ENCODE measurements around the gene SELENOF. TPM values are rescaled to one million over a fixed set of nuclear protein-coding genes. Genes with fewer than 3 reads are reported as not detected.

SELENOF gene
- total and polyA plus RNA-seq, 2 of the 13 experiments (the other 11 are each of a cell fraction or from before 2014, with no cell fraction given), result 133 to 163 TPM

DNA sequence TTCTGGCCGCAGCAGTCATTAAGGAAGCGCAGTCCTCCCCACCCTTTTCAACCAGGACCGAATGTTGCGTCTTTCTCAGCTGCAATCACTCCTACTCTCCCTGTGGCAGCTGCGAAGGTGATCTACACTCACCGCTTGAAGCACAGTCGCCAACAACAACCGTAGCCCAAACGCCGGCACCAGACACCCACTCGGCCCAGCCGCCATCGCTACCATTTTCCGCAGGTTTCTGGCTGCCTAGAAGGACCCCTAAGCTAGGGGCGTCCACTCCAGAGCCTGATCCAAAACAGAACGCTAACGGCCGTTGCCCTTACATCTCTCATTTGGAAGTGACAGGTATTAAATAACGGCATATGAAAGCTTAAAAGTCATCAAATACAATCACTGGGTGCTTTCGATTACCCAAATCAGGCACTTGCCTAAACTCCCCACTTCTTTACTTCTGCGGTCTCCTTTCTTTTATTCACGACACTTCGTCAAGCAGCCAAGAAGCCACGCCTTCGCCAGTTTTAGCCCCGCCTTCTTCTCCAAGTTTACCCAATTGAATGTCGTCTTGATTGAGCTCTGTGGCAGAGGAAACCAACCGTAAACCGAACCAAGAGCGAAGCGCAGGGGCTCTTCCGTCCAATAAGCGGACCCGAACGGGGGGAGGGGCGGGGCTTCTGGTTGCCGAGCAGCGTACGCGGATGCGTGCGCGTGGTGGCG lies at the start of gene SELENOF (continued):
- TF ChIP-seq, protein P1, sequence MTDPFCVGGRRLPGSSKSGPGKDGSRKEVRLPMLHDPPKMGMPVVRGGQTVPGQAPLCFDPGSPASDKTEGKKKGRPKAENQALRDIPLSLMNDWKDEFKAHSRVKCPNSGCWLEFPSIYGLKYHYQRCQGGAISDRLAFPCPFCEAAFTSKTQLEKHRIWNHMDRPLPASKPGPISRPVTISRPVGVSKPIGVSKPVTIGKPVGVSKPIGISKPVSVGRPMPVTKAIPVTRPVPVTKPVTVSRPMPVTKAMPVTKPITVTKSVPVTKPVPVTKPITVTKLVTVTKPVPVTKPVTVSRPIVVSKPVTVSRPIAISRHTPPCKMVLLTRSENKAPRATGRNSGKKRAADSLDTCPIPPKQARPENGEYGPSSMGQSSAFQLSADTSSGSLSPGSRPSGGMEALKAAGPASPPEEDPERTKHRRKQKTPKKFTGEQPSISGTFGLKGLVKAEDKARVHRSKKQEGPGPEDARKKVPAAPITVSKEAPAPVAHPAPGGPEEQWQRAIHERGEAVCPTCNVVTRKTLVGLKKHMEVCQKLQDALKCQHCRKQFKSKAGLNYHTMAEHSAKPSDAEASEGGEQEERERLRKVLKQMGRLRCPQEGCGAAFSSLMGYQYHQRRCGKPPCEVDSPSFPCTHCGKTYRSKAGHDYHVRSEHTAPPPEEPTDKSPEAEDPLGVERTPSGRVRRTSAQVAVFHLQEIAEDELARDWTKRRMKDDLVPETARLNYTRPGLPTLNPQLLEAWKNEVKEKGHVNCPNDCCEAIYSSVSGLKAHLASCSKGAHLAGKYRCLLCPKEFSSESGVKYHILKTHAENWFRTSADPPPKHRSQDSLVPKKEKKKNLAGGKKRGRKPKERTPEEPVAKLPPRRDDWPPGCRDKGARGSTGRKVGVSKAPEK (CRISPR knock-in tag; IDR thresholded peaks at IDR 0.05; ENCODE audit: borderline replicate concordance), result no peak
- 0 out of 2 replicates have a peak, but pooled peaks have one; percentile 26 for TF ChIP-seq ZNF331 (CRISPR knock-in tag; IDR thresholded peaks at IDR 0.05)
- no peak for TF ChIP-seq ARHGAP35 (CRISPR knock-in tag; IDR thresholded peaks at IDR 0.05; ENCODE audit: borderline replicate concordance)
- TF ChIP-seq RBFOX2 (IDR thresholded peaks at IDR 0.05; ENCODE audit: low read depth, low read length), result no peak
- TF ChIP-seq SP5 (CRISPR knock-in tag; IDR thresholded peaks at IDR 0.05; ENCODE audit: borderline replicate concordance, low read depth), result no peak
- TF ChIP-seq SIN3B (IDR thresholded peaks at IDR 0.05; ENCODE audit: low read length), result peak; percentile 59; the same call in 1 of the 2 replicates
- peak; percentile 51; the same call in 1 of the 2 replicates for TF ChIP-seq CCDC6 (CRISPR knock-in tag; IDR thresholded peaks at IDR 0.05)
- no peak; the same call in 1 of the 2 replicates for TF ChIP-seq BRD4 (CRISPR knock-in tag; IDR thresholded peaks at IDR 0.05)
- no peak for TF ChIP-seq ZNF83 (CRISPR knock-in tag; IDR thresholded peaks at IDR 0.05; ENCODE audit: borderline replicate concordance)
- no peak for TF ChIP-seq ZNF589 (CRISPR knock-in tag; conservative IDR thresholded peaks at IDR 0.05)
- TF ChIP-seq MTA1 (CRISPR knock-in tag; IDR thresholded peaks at IDR 0.05; ENCODE audit: borderline replicate concordance), result no peak
- TF ChIP-seq HMG20B (CRISPR knock-in tag; conservative IDR thresholded peaks at IDR 0.05), result no peak
- TF ChIP-seq NFIB (CRISPR knock-in tag; IDR thresholded peaks at IDR 0.05; ENCODE audit: borderline replicate concordance), result no peak
- TF ChIP-seq, protein P2, sequence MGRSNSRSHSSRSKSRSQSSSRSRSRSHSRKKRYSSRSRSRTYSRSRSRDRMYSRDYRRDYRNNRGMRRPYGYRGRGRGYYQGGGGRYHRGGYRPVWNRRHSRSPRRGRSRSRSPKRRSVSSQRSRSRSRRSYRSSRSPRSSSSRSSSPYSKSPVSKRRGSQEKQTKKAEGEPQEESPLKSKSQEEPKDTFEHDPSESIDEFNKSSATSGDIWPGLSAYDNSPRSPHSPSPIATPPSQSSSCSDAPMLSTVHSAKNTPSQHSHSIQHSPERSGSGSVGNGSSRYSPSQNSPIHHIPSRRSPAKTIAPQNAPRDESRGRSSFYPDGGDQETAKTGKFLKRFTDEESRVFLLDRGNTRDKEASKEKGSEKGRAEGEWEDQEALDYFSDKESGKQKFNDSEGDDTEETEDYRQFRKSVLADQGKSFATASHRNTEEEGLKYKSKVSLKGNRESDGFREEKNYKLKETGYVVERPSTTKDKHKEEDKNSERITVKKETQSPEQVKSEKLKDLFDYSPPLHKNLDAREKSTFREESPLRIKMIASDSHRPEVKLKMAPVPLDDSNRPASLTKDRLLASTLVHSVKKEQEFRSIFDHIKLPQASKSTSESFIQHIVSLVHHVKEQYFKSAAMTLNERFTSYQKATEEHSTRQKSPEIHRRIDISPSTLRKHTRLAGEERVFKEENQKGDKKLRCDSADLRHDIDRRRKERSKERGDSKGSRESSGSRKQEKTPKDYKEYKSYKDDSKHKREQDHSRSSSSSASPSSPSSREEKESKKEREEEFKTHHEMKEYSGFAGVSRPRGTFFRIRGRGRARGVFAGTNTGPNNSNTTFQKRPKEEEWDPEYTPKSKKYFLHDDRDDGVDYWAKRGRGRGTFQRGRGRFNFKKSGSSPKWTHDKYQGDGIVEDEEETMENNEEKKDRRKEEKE (IDR thresholded peaks at IDR 0.05), result no peak
- no peak for TF ChIP-seq ZNF879 (CRISPR knock-in tag; IDR thresholded peaks at IDR 0.05)
- TF ChIP-seq, protein P3, sequence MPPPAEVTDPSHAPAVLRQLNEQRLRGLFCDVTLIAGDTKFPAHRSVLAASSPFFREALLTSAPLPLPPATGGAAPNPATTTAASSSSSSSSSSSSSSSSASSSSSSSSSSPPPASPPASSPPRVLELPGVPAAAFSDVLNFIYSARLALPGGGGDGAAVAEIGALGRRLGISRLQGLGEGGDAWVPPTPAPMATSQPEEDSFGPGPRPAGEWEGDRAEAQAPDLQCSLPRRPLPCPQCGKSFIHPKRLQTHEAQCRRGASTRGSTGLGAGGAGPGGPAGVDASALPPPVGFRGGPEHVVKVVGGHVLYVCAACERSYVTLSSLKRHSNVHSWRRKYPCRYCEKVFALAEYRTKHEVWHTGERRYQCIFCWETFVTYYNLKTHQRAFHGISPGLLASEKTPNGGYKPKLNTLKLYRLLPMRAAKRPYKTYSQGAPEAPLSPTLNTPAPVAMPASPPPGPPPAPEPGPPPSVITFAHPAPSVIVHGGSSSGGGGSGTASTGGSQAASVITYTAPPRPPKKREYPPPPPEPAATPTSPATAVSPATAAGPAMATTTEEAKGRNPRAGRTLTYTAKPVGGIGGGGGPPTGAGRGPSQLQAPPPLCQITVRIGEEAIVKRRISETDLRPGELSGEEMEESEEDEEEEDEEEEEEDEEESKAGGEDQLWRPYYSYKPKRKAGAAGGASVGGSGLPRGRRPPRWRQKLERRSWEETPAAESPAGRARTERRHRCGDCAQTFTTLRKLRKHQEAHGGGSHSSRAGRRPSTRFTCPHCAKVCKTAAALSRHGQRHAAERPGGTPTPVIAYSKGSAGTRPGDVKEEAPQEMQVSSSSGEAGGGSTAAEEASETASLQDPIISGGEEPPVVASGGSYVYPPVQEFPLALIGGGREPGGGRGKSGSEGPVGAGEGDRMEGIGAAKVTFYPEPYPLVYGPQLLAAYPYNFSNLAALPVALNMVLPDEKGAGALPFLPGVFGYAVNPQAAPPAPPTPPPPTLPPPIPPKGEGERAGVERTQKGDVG (CRISPR knock-in tag; IDR thresholded peaks at IDR 0.05; ENCODE audit: borderline replicate concordance), result no peak
- no peak for TF ChIP-seq SRSF9 (IDR thresholded peaks at IDR 0.05; ENCODE audit: borderline replicate concordance, insufficient read depth, low read depth, low read length, poor library complexity, severe bottlenecking)
- TF ChIP-seq ZNF230 (CRISPR knock-in tag; IDR thresholded peaks at IDR 0.05), result peak; percentile 21; the same call in 1 of the 2 replicates
- TF ChIP-seq CEBPG (CRISPR knock-in tag; IDR thresholded peaks at IDR 0.05), result no peak
- TF ChIP-seq ZNF530 (CRISPR knock-in tag; IDR thresholded peaks at IDR 0.05; ENCODE audit: low read depth), result no peak
- no peak for TF ChIP-seq KLF13 (CRISPR knock-in tag; IDR thresholded peaks at IDR 0.05)
